ENCODE measurements around the gene GJC3. TPM values are rescaled to one million over a fixed set of nuclear protein-coding genes. Genes with fewer than 3 reads are reported as not detected.

The GJC3 gene
- total and polyA plus RNA-seq, 2 of the 13 experiments (the other 11 are each of a cell fraction or from before 2014, with no cell fraction given) = 0.75 to 1.4 TPM

DNA sequence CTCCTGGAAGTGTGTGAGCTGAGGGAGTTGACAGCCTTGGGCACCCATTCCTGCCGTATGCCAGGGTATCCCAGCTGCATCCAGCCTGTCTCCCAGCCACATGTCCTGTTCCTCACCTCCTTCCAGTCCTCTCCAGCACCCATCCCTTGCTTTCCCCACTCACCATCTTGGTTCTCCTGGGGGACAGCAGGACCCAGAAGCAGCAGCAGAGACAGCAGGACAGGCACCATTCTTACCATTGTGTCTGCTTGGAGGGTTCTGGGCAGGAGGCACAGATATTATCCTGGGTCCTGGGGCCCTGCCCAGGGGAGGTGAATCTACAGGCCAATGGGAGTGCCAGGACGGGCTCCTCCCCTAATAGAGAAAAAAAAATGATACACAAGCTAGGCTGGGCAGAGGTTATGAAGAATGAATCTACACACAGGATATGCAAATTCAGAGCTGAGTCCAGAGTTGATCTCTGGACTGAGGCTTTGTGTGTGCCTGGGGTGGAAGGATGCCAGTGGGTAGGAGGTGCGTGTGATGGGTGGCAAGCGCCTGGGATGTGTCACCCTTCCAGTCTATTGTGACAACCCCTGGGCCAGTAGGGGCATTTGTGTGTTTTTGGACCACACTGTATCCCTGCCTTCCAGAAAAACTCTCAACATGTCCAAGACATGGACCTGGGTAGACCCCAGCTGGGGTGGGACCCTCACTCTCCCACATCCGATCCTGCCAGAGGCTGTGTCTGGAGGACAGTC lies 46.5 kb upstream of the GJC3 start, which contains the start of gene AZGP1 (continued):
- TF ChIP-seq ZBTB40 (IDR thresholded peaks at IDR 0.05) (no peak), ZBTB40 (CRISPR knock-in tag; IDR thresholded peaks at IDR 0.05) (0 out of 2 replicates have a peak, but pooled peaks have one; percentile 33), MTA1 (CRISPR knock-in tag; IDR thresholded peaks at IDR 0.05; ENCODE audit: borderline replicate concordance) (no peak), GRHL1 (CRISPR knock-in tag; conservative IDR thresholded peaks at IDR 0.05) (no peak), NR2F1 (CRISPR knock-in tag; IDR thresholded peaks at IDR 0.05) (no peak), ZFX (CRISPR knock-in tag; IDR thresholded peaks at IDR 0.05; ENCODE audit: low read depth) (peak; percentile 38; the same call in 1 of the 2 replicates), ZNF264 (CRISPR knock-in tag; IDR thresholded peaks at IDR 0.05) (0 out of 2 replicates have a peak, but pooled peaks have one; percentile 43), ZFP62 (CRISPR knock-in tag; IDR thresholded peaks at IDR 0.05) (no peak), ZNF232 (CRISPR knock-in tag; IDR thresholded peaks at IDR 0.05; ENCODE audit: borderline replicate concordance) (no peak)
- TF ChIP-seq, protein P1, sequence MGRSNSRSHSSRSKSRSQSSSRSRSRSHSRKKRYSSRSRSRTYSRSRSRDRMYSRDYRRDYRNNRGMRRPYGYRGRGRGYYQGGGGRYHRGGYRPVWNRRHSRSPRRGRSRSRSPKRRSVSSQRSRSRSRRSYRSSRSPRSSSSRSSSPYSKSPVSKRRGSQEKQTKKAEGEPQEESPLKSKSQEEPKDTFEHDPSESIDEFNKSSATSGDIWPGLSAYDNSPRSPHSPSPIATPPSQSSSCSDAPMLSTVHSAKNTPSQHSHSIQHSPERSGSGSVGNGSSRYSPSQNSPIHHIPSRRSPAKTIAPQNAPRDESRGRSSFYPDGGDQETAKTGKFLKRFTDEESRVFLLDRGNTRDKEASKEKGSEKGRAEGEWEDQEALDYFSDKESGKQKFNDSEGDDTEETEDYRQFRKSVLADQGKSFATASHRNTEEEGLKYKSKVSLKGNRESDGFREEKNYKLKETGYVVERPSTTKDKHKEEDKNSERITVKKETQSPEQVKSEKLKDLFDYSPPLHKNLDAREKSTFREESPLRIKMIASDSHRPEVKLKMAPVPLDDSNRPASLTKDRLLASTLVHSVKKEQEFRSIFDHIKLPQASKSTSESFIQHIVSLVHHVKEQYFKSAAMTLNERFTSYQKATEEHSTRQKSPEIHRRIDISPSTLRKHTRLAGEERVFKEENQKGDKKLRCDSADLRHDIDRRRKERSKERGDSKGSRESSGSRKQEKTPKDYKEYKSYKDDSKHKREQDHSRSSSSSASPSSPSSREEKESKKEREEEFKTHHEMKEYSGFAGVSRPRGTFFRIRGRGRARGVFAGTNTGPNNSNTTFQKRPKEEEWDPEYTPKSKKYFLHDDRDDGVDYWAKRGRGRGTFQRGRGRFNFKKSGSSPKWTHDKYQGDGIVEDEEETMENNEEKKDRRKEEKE (IDR thresholded peaks at IDR 0.05) = no peak
- TF ChIP-seq, protein P2, sequence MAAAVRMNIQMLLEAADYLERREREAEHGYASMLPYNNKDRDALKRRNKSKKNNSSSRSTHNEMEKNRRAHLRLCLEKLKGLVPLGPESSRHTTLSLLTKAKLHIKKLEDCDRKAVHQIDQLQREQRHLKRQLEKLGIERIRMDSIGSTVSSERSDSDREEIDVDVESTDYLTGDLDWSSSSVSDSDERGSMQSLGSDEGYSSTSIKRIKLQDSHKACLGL (CRISPR knock-in tag; IDR thresholded peaks at IDR 0.05) = no peak
- TF ChIP-seq, protein P3, sequence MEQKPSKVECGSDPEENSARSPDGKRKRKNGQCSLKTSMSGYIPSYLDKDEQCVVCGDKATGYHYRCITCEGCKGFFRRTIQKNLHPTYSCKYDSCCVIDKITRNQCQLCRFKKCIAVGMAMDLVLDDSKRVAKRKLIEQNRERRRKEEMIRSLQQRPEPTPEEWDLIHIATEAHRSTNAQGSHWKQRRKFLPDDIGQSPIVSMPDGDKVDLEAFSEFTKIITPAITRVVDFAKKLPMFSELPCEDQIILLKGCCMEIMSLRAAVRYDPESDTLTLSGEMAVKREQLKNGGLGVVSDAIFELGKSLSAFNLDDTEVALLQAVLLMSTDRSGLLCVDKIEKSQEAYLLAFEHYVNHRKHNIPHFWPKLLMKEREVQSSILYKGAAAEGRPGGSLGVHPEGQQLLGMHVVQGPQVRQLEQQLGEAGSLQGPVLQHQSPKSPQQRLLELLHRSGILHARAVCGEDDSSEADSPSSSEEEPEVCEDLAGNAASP (CRISPR knock-in tag; IDR thresholded peaks at IDR 0.05; ENCODE audit: borderline replicate concordance) = no peak

Data from HepG2 (cell line).